Left ventricle myocardium superior (tissue), 1 donor: ENCODE data around the gene SETDB2. TPM values are rescaled to one million over a fixed set of nuclear protein-coding genes. Genes with fewer than 3 reads are reported as not detected.

Experiments
- ATAC-seq: fragments of 200-7000 bp; cut with Tn5 transposase; one replicate; pipeline ENCODE4 v1.9.1; 2020; ENCODE audit warnings: mild to moderate bottlenecking, moderate library complexity
- DNase-seq: peaks from one replicate; pipeline ENCODE4 v3.0.0-alpha.2; 2020
- intact Hi-C: fragments of 100-400 bp; cut with micrococcal nuclease; formaldehyde crosslinking; loops from one replicate; pipeline ENCODE4 v1.11.0; 2022
- total RNA-seq: library from RNA; stranded (reverse); fragmentation: NEBNext Ultra II Directional; extraction: Animal tissue kit (Norgen Biotek cat#: 25700); gene quantifications from one replicate; pipeline ENCODE4 v1.2.1, GENCODE V29; 2021
- donor health status: DM: no; HTN: yes; CAD: no; lungs with severe emphysema.

The SETDB2 gene
- total RNA-seq, 1 donor from 2014 or later, result 14.8 TPM

- DNase-seq (no peak), ATAC-seq (peak; percentile 76)
- intact Hi-C loops, result no loop called here
These were observed 77.2 kb downstream of the SETDB2 start for GRCh38 chr13:49521224-49521623.

GRCh38 chr13:49524740-49525501 is 80.8 kb downstream of the SETDB2 start:
- intact Hi-C loops, result no loop called here
- ATAC-seq (no peak), DNase-seq (no peak)

GRCh38 chr13:49527123-49527522 is 83.0 kb downstream of the SETDB2 start:
- ATAC-seq (peak; percentile 72), DNase-seq (peak; percentile 58)

DNA sequence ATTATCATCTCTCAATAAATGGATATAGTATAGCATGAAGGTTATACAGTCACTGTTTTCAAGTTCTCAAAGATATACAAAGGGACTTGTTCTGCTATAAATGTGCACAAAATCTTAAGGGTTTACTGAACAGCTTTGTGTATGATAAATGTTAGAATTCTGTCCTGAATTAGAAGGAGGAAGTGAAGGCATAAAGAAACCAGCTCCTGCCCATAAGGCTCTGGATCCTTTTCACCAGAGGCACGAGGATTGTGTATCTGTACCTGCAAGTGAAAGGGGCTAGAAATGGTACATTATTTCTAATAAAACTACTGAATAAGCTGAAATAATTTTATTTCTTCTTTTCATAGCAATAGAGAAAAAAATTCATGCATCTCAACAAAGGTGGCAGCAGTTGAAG is 84.1 kb downstream of the SETDB2 start:
- no peak for ATAC-seq
- DNase-seq, result no peak
- intact Hi-C loops, result no loop called here

More at GRCh38 chr13:49527123-49527522, 83.0 kb downstream of the SETDB2 start:
- intact Hi-C loops, result no loop called here

GRCh38 chr13:49530457-49530856 is 86.4 kb downstream of the SETDB2 start:
- intact Hi-C loops, result no loop called here
- DNase-seq (no peak), ATAC-seq (no peak)

GRCh38 chr13:49532593-49532992 is 88.5 kb downstream of the SETDB2 start:
- DNase-seq, result no peak
- peak; percentile 68 for ATAC-seq
- intact Hi-C loops, result no loop called here

DNA sequence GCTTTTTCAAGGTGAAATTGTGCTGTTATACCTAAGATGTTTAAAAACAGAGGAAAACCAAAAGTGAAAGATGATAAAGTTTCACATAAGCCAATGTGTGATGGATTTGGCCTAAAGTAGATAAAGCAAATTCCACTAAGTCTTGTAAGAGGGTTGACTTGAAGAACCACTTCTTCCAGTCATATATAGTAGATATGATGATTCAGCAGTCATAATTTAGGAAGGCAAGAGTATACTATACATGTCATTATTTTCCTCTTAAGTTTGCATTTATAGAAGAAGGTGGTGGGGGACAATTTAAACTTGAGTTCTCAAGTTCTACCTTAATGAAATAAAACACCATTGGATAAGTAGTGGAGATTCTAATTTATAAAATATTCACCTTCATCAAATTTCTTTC is 88.9 kb downstream of the SETDB2 start:
- DNase-seq (no peak), ATAC-seq (no peak)
- intact Hi-C loops, result no loop called here

GRCh38 chr13:49533591-49534269 is 89.7 kb downstream of the SETDB2 start:
- DNase-seq (no peak), ATAC-seq (no peak)
- intact Hi-C loops, result no loop called here

DNA sequence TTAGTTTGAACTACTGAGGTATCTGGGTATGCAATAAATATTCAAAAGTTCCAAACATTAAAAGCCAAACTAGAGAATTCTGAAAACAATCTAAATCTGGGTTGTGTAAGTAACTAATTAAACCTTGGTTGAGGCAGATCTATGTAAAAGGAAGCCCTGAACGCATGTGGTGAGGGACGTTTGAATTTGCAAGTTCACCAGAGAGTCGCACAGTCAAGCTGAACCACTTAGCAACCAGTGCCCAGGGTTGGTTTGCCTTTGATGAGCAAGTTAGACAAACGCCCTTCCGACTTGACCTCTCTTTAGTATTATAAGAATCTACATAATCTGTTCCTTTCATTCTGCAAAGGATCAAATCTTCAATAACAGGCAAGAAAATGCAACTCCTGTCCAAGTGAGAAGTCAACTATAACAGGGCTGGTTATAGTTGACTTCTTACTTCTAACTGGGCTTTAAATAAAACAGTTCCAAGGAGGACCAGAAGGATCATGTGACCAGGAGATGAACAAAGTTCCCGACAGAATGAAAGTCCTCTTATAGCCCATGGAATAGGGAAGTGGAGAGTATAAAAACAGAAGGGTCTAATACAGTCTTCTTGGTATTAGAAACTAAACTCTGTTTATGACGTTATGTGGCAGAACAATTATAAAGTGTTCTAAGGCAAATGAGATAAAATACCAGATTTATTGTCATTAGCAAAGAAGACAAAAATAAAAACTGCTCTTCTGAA is 92.2 kb downstream of the SETDB2 start:
- DNase-seq (no peak), ATAC-seq (peak; percentile 40)
- intact Hi-C loops, result no loop called here

DNA sequence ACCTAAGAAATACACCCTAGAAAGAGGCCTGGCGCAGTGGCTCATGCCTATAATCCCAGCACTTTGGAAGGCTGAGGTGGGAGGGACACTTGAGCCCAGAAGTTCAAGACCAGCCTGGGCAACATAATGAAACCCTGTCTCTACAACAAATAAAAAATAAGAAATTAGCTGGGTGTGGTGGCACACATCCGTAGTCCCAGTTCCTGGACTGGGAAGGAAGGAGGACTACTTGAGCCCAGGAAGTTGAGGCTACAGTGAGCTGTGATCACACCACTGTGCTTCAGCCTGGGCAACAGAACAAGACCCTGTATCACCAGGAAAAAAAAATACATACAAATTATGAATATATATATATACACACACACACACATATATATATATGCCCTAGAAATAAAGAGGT is 94.3 kb downstream of the SETDB2 start:
- no peak for ATAC-seq
- DNase-seq, result no peak
- intact Hi-C loops, result no loop called here

GRCh38 chr13:49539313-49539712 is 95.2 kb downstream of the SETDB2 start:
- ATAC-seq (no peak), DNase-seq (no peak)
- intact Hi-C loops, result no loop called here

- DNase-seq (no peak), ATAC-seq (no peak)
- intact Hi-C loops, result no loop called here
These were observed 95.7 kb downstream of the SETDB2 start for GRCh38 chr13:49539746-49540145.

GRCh38 chr13:49540552-49540951 is 96.5 kb downstream of the SETDB2 start:
- no peak for ATAC-seq

GRCh38 chr13:49543656-49544055 is 99.6 kb downstream of the SETDB2 start:
- intact Hi-C loops, result no loop called here
- ATAC-seq (no peak), DNase-seq (no peak)

More at GRCh38 chr13:49540552-49540951, 96.5 kb downstream of the SETDB2 start:
- DNase-seq, result no peak
- intact Hi-C loops, result no loop called here

Other genes starting within 250 kb of the SETDB2 start
- gene MLNR, start 223.9 kb upstream of the SETDB2 start, total RNA-seq, result not detected
- 10.4 TPM for gene CDADC1, start 196.3 kb upstream of the SETDB2 start, total RNA-seq
- gene CAB39L, start 210 bp upstream of the SETDB2 start, total RNA-seq, result 18.8 TPM
- gene PHF11, start 51.7 kb downstream of the SETDB2 start, total RNA-seq, result 18.6 TPM
- gene RCBTB1, start 141.3 kb downstream of the SETDB2 start, total RNA-seq, result 23.1 TPM
- 0.22 TPM for gene ARL11, start 184.2 kb downstream of the SETDB2 start, total RNA-seq
- gene EBPL, start 247.2 kb downstream of the SETDB2 start, total RNA-seq, result 6.9 TPM